AG09309 (cell line): Measurements from ENCODE around the gene TMEM203.

Source experiments
- DNase-seq: peaks from one replicate; pipeline ENCODE4 v3.0.0-alpha.2; 2010; ENCODE audit warnings: low read depth
- H3K4me3 ChIP-seq: 2 replicates; pipeline ENCODE4 v1.5.1; 2011; ENCODE audit warnings: mild to moderate bottlenecking, low read depth, low read length, moderate library complexity; ENCODE audit not compliant: control insufficient read depth
- TF ChIP-seq, protein P1 (sequence below): IDR thresholded peaks from 2 replicates; pipeline ENCODE4 v1.5.1; 2011; ENCODE audit warnings: mild to moderate bottlenecking, low read depth, low read length, inconsistent platforms; ENCODE audit not compliant: insufficient read depth, control insufficient read depth; ENCODE audit errors: missing control alignments

The TMEM203 gene

DNA sequence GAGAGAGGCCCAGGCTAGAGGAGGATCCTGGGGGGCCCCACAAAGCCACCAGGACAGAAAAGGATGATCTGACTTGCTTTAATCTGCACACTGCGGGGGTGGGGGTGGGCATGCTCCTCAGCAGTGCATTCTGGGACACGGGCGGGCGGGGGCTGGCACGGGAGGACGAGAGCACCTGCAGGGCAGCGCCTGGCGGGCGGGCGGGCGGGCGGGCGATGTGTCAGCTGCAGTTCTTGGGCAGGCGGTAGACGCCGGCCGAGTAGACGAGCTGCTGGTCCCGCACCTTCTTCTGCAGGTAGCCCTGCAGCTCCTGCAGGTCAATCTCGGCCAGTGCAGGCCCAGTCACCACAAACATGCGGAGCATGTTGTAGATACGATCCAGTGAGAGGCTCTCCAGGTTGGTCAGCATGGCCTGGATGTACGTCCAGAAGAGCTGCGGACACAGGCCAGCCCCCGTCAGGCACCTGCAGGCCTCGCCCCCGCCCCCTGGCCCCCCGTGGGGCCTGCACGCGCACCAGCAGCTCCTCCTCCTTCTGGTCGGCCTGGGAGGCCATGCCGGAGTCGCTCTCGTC lies 30.6 kb downstream of the TMEM203 start:
- no peak for DNase-seq
- TF ChIP-seq, protein P1, sequence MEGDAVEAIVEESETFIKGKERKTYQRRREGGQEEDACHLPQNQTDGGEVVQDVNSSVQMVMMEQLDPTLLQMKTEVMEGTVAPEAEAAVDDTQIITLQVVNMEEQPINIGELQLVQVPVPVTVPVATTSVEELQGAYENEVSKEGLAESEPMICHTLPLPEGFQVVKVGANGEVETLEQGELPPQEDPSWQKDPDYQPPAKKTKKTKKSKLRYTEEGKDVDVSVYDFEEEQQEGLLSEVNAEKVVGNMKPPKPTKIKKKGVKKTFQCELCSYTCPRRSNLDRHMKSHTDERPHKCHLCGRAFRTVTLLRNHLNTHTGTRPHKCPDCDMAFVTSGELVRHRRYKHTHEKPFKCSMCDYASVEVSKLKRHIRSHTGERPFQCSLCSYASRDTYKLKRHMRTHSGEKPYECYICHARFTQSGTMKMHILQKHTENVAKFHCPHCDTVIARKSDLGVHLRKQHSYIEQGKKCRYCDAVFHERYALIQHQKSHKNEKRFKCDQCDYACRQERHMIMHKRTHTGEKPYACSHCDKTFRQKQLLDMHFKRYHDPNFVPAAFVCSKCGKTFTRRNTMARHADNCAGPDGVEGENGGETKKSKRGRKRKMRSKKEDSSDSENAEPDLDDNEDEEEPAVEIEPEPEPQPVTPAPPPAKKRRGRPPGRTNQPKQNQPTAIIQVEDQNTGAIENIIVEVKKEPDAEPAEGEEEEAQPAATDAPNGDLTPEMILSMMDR, result no peak
- H3K4me3 ChIP-seq, result no peak overlapping the region

GRCh38 chr9:137173796-137174664 lies 31.4 kb downstream of the TMEM203 start:
- TF ChIP-seq, protein P1, result no peak

GRCh38 chr9:137172901-137173795 lies 32.3 kb downstream of the TMEM203 start:
- no peak overlapping the region for H3K4me3 ChIP-seq
- DNase-seq, result no peak
- TF ChIP-seq, protein P1, result no peak

More at GRCh38 chr9:137173796-137174664, 31.4 kb downstream of the TMEM203 start:
- no peak for DNase-seq
- no peak overlapping the region for H3K4me3 ChIP-seq

DNA sequence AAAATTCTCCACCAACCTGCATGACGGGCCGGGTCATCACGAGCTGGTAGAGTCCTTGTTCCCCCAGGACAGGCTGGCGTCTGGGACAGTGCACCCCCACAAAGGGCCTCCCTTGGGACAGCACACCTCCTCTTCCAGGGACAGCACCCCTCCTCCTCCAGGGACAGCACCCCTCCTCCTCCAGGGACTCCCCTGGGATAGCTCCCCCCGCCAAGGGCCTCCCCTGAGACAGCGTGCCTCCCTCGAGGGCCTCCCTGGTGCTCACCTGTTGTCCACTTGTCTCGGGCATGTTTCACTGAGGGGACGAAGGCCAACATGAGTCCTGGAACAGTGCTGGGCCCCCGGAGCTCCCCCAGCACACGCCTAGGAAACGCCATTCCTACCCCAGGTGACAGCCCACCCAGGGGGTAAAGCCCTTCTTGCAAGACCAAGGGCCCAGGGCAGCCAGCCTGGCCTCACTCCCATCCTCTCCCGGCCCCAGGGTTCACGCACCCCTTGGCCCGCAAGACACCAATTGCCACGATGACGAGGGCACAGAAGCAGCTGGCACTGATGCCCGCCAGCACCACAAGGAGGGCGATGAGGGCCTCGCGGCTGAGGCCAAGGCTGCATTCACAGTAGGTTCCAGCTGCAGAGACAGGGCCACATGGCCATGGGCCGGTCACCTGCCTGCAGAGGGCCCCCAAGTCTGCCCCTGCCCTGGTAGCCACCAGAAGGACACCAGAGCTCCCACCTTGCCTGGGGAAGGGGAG lies 34.1 kb downstream of the TMEM203 start:
- TF ChIP-seq, protein P1, result no peak
- DNase-seq, result no peak
- no peak overlapping the region for H3K4me3 ChIP-seq

DNA sequence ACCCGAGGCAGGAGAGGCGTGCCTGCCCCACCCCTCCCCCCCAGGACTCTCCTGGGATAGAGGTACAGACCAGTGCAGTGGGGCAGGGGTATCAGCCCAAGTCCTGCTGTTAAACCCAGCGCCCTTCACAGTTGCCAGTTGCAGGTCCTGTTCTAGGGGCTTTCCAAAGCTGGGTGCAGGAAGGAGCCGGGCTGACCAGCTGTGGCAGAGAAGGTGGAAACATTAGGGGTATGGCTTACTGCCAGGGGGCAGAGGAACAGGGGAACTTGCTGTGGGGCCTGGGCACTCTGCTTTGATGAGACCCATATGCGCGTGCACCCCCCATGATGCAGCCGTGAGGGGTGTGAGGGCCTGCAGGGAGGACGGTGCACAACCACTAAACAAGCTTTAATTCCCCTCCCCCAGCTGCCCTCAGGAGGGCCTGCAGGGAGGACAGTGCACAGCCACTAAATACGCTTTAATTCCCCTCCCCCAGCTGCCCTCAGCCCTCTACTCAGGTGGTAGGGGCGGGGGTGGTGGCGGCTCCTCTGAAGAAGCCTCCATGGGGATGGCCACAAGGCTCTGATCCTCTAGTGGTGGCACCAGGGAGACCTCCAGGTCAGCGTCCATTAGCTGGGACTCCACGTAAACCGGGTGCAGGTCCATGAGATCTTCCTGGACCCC lies 34.8 kb downstream of the TMEM203 start:
- no peak for DNase-seq
- H3K4me3 ChIP-seq, result no peak overlapping the region
- TF ChIP-seq, protein P1, result no peak

GRCh38 chr9:137169896-137170358 lies 35.5 kb downstream of the TMEM203 start, which contains the start of gene LRRC26:
TSS of gene LRRC26 (minus strand) at chr9:137170051. CDS start at chr9:137169943, 108 bp downstream.
- H3K4me3 ChIP-seq, result no peak within 1 kb of the TSS
- TF ChIP-seq, protein P1, result no peak
- no peak for DNase-seq
